Stimulated activated CD8-positive, alpha-beta memory T cell treated with anti-CD3 and anti-CD28 coated beads, Interleukin-12 subunit alpha, Interleukin-12 subunit beta, amount 100 ng/mL, for 24 hours (primary cell): ENCODE results near the gene ZKSCAN5.
"Not testable (repeated sequence)": the region's sequence is repeated elsewhere in the genome, so short reads cannot be mapped to it uniquely, and the experiment has no call there.

Experiments
- DNase-seq: peaks from one replicate; pipeline ENCODE4 v3.0.0-alpha.2; 2020; ENCODE audit errors: extremely low read depth

Gene ZKSCAN5

GRCh38 chr7:99497766-99498545 is 6.5 kb upstream of the ZKSCAN5 start:
- no peak for DNase-seq

GRCh38 chr7:99498546-99498944 is 5.9 kb upstream of the ZKSCAN5 start:
- no peak for DNase-seq

- DNase-seq, result no peak
Observed at GRCh38 chr7:99499371-99499720, 5.1 kb upstream of the ZKSCAN5 start.

- DNase-seq, result peak; percentile 69
Observed at GRCh38 chr7:99499721-99500636, 4.5 kb upstream of the ZKSCAN5 start, which contains the start of gene ZNF394. ZNF394 (minus strand) TSS chr7:99500281; CDS start chr7:99500093, 188 bp downstream.

GRCh38 chr7:99500637-99501009 is 3.8 kb upstream of the ZKSCAN5 start:
- DNase-seq, result no peak

- DNase-seq, result not testable (repeated sequence)
Observed at GRCh38 chr7:99501236-99501635, 3.2 kb upstream of the ZKSCAN5 start.

GRCh38 chr7:99504281-99504602 is 220 bp upstream of the ZKSCAN5 start:
- DNase-seq, result no peak

- DNase-seq, result no peak
Observed at GRCh38 chr7:99505324-99505662, 831 bp downstream of the ZKSCAN5 start.

GRCh38 chr7:99514050-99514449 is 9.6 kb downstream of the ZKSCAN5 start:
- no peak for DNase-seq

- no peak for DNase-seq
Observed at GRCh38 chr7:99521399-99521798, 16.9 kb downstream of the ZKSCAN5 start.

- no peak for DNase-seq
Observed at GRCh38 chr7:99525713-99526440, 21.4 kb downstream of the ZKSCAN5 start.

GRCh38 chr7:99531354-99531765 is 26.9 kb downstream of the ZKSCAN5 start:
- no peak for DNase-seq

GRCh38 chr7:99535667-99536066 is 31.2 kb downstream of the ZKSCAN5 start:
- DNase-seq, result no peak

GRCh38 chr7:99539213-99539811 is 34.9 kb downstream of the ZKSCAN5 start:
- DNase-seq, result no peak

- DNase-seq, result no peak
Observed at GRCh38 chr7:99540542-99540941, 36.1 kb downstream of the ZKSCAN5 start.

GRCh38 chr7:99541212-99541611 is 36.8 kb downstream of the ZKSCAN5 start:
- DNase-seq, result no peak

- no peak for DNase-seq
Observed at GRCh38 chr7:99543081-99543671, 38.7 kb downstream of the ZKSCAN5 start.

GRCh38 chr7:99543916-99544315 is 39.5 kb downstream of the ZKSCAN5 start:
- no peak for DNase-seq

GRCh38 chr7:99545308-99545707 is 40.8 kb downstream of the ZKSCAN5 start:
- DNase-seq, result not testable (repeated sequence)

- DNase-seq, result not testable (repeated sequence)
Observed at GRCh38 chr7:99549545-99549944, 45.1 kb downstream of the ZKSCAN5 start.

GRCh38 chr7:99551334-99551733 is 46.9 kb downstream of the ZKSCAN5 start:
- DNase-seq, result no peak
